MM.1S (cell line): ENCODE measurements around the gene CD302.
"Not testable (repeated sequence)": the region's sequence is repeated elsewhere in the genome, so short reads cannot be mapped to it uniquely, and the experiment has no call there.

Experiments
- DNase-seq: peaks from one replicate; pipeline ENCODE4 v3.0.0-alpha.2; 2015
- H2AFZ ChIP-seq: fragments of 300-600 bp; sonication (generic); 2 replicates; pipeline ENCODE4 v1.6.0; 2016; ENCODE audit warnings: antibody characterized with exemption, low read length
- H3F3A ChIP-seq: fragments of 300-600 bp; sonication (generic); 2 replicates; pipeline ENCODE4 v1.6.1; 2016; ENCODE audit warnings: mild to moderate bottlenecking, antibody characterized with exemption, low read length, moderate library complexity, mixed read lengths; ENCODE audit not compliant: insufficient read depth
- H3K27ac ChIP-seq: fragments of 300-600 bp; sonication (generic); 2 replicates; pipeline ENCODE4 v1.5.1; 2016; ENCODE audit warnings: mild to moderate bottlenecking, low read length
- H3K27me3 ChIP-seq: fragments of 300-600 bp; sonication (generic); replicated peaks from 2 replicates; pipeline ENCODE4 v1.6.0; 2016; ENCODE audit warnings: low read length; ENCODE audit not compliant: insufficient read depth
- H3K36me3 ChIP-seq: fragments of 300-600 bp; sonication (generic); replicated peaks from 2 replicates; pipeline ENCODE4 v1.6.1; 2016; ENCODE audit warnings: mild to moderate bottlenecking, low read length, mixed read lengths; ENCODE audit not compliant: insufficient read depth
- H3K4me1 ChIP-seq: fragments of 300-600 bp; sonication (generic); 2 replicates; pipeline ENCODE4 v1.6.1; 2016; ENCODE audit warnings: low read length, mixed read lengths
- H3K4me2 ChIP-seq: fragments of 300-600 bp; sonication (generic); 2 replicates; pipeline ENCODE4 v1.6.0; 2016; ENCODE audit warnings: low read depth, low read length
- H3K4me3 ChIP-seq: fragments of 300-600 bp; sonication (generic); 2 replicates; pipeline ENCODE4 v1.5.1; 2016; ENCODE audit warnings: low read length, mixed read lengths
- H3K79me2 ChIP-seq: fragments of 300-600 bp; sonication (generic); 2 replicates; pipeline ENCODE4 v1.6.1; 2016; ENCODE audit warnings: mixed run types, low read length, mixed read lengths
- H3K9ac ChIP-seq: fragments of 300-600 bp; sonication (generic); 2 replicates; pipeline ENCODE4 v1.6.1; 2016; ENCODE audit warnings: low read length, mixed read lengths
- H3K9me2 ChIP-seq: fragments of 300-600 bp; sonication (generic); replicated peaks from 2 replicates; pipeline ENCODE4 v1.6.1; 2016; ENCODE audit warnings: mild to moderate bottlenecking, low read length, mixed read lengths; ENCODE audit not compliant: insufficient read depth
- H3K9me3 ChIP-seq: fragments of 300-600 bp; sonication (generic); replicated peaks from 2 replicates; pipeline ENCODE4 v1.6.1; 2016; ENCODE audit warnings: mild to moderate bottlenecking, low read length, mixed read lengths; ENCODE audit not compliant: insufficient read depth
- H4K20me1 ChIP-seq: fragments of 300-600 bp; sonication (generic); 2 replicates; pipeline ENCODE4 v1.6.1; 2016; ENCODE audit warnings: mild to moderate bottlenecking, low read length, moderate library complexity, mixed read lengths; ENCODE audit not compliant: insufficient read depth
- CTCF ChIP-seq: fragments of 300-600 bp; sonication (generic); IDR thresholded peaks from 2 replicates; pipeline ENCODE4 v1.5.1; 2016; ENCODE audit warnings: antibody characterized with exemption, low read length, mixed read lengths
- EZH2 ChIP-seq: fragments of 300-600 bp; sonication (generic); optimal IDR thresholded peaks from 2 replicates; pipeline ENCODE3; 2017; ENCODE audit warnings: low read depth, mild to moderate bottlenecking, antibody characterized with exemption, low read length, mixed read lengths
- EZH2phosphoT487 ChIP-seq: fragments of 300-600 bp; sonication (generic); IDR thresholded peaks from 2 replicates; pipeline ENCODE4 v1.6.1; 2018; ENCODE audit warnings: antibody characterized with exemption, low read length

Gene CD302

GRCh38 chr2:159828738-159829137, 30.7 kb upstream of the CD302 start:
- DNase-seq, result no peak
- no peaks in the 10 kb centered on the region for H3F3A ChIP-seq
- H3K4me3 ChIP-seq, result no peak overlapping the region
- no peaks in the 10 kb centered on the region for H3K79me2 ChIP-seq
- no peaks in the 10 kb centered on the region for H3K9me2 ChIP-seq
- H3K4me2 ChIP-seq, result no peak overlapping the region
- H3K9ac ChIP-seq, result no peak overlapping the region
- 0 out of 2 replicates have a peak, but pooled peaks cover 7% of the 10 kb centered on the region for H3K36me3 ChIP-seq
- no peaks in the 10 kb centered on the region for H3K9me3 ChIP-seq
- no peaks in the 10 kb centered on the region for H3K4me1 ChIP-seq
- H4K20me1 ChIP-seq, result no peaks in the 10 kb centered on the region
- H3K27ac ChIP-seq, result no peak overlapping the region
- TF ChIP-seq CTCF (no peak), EZH2phosphoT487 (no peak), EZH2 (no peak)
- H3K27me3 ChIP-seq, result no peaks in the 10 kb centered on the region
- H2AFZ ChIP-seq, result no peak overlapping the region

DNA sequence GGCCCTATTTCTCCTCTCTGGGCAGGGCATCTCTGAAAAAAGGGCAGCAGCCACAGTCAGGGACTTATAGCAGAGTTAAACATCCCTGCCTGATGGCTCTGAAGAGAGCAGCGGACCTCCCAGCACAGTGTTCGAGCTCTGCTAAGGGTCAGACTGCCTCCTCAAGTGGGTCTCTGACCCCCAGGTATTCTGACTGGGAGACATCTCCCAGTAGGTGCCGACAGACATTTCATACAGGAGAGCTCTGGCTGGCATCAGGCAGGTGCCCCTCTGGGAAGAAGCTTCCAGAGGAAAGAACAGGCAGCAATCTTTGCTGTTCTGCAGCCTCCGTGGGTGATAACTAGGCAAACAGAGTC, 24.4 kb upstream of the CD302 start:
- not testable (repeated sequence) for H3K4me1 ChIP-seq, H3K27me3 ChIP-seq, H3K79me2 ChIP-seq, H3K9me3 ChIP-seq, H3K4me2 ChIP-seq, H3K4me3 ChIP-seq, H3K36me3 ChIP-seq, H3K9ac ChIP-seq, H2AFZ ChIP-seq, DNase-seq, H3F3A ChIP-seq, H3K9me2 ChIP-seq, H3K27ac ChIP-seq, H4K20me1 ChIP-seq

DNA sequence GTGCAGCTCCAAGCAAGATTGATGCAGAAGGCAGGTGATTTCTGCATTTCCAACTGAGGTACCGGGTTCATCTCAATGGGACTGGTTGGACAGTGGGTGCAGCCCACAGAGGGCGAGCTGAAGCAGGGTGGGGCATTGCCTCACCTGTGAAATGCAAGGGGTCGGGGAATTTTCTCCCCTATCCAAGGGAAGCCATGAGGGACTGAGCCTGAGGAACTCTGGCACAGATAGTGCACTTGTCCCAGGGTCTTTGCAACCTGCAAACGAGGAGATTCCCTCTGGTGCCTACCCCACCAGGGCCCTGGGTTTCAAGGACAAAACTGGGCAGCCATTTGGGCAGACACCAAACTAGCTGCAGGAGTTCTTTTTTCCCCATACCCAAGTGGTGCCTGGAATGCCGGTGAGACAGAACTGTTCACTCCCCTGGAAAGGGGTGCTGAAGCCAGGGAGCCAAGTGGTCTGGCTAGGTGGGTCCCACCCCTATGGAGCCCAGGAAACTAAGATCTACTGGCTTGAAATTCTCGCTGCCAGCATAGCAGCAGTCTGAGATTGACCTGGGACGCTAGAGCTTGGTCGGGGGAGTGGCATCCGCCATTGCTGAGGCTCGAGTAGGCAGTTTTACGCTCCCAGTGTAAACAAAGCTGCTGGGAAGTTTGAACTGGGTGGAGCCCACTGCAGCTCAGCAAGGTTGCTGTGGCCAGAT, 23.9 kb upstream of the CD302 start:
- not testable (repeated sequence) for DNase-seq, H3K9me2 ChIP-seq, H3F3A ChIP-seq, H3K79me2 ChIP-seq, H3K9me3 ChIP-seq, H2AFZ ChIP-seq, H3K4me3 ChIP-seq, H3K36me3 ChIP-seq, H4K20me1 ChIP-seq, H3K4me1 ChIP-seq, H3K27me3 ChIP-seq, H3K9ac ChIP-seq, H3K27ac ChIP-seq, H3K4me2 ChIP-seq

DNA sequence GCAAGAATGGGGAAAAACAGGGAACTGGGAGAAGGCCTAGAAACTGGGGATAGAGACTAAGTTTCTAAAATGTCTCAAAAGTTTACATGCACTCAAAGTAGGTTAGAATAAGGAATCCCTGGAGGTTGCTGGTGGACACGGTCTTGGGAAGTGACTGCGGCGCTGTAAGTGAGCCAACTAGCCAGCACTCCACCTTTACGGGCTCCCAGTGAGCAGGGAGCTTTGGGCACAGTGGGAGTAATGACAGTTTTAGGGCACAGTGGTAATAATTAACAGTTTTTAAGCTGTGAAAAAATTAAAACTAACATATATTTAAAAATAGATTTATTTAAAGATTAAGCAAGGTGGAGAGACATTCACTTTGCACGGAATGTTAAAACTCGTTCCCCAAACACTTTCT, 20.9 kb upstream of the CD302 start:
- no peak overlapping the region for H3K9ac ChIP-seq
- H4K20me1 ChIP-seq, result no peaks in the 10 kb centered on the region
- H3K27ac ChIP-seq, result no peak overlapping the region
- H3K36me3 ChIP-seq, result no peaks in the 10 kb centered on the region
- H3K79me2 ChIP-seq, result no peaks in the 10 kb centered on the region
- no peak overlapping the region for H3K4me2 ChIP-seq
- H3K4me3 ChIP-seq, result no peak overlapping the region
- no peaks in the 10 kb centered on the region for H3K27me3 ChIP-seq
- no peaks in the 10 kb centered on the region for H3K4me1 ChIP-seq
- no peaks in the 10 kb centered on the region for H3K9me2 ChIP-seq
- H3F3A ChIP-seq, result no peaks in the 10 kb centered on the region
- TF ChIP-seq EZH2 (no peak), CTCF (no peak), EZH2phosphoT487 (no peak)
- DNase-seq, result no peak
- no peak overlapping the region for H2AFZ ChIP-seq
- H3K9me3 ChIP-seq, result no peaks in the 10 kb centered on the region
